HG03039 (cell line): ENCODE results near the gene NEGR1.

Source experiments
- ATAC-seq: cut with Tn5 transposase; IDR thresholded peaks from one replicate; pipeline ENCODE4 v1.9.1; 2021; ENCODE audit warnings: mild to moderate bottlenecking, moderate library complexity; ENCODE audit not compliant: unreplicated experiment

The NEGR1 gene

GRCh38 chr1:72235062-72235461 is 47.3 kb downstream of the NEGR1 start:
- no peak for ATAC-seq

GRCh38 chr1:72230746-72231145 is 51.6 kb downstream of the NEGR1 start:
- ATAC-seq, result no peak

- no peak for ATAC-seq
Observed at GRCh38 chr1:72229893-72230292, 52.4 kb downstream of the NEGR1 start.

GRCh38 chr1:72227667-72228066 is 54.7 kb downstream of the NEGR1 start:
- ATAC-seq, result no peak

- ATAC-seq, result no peak
Observed at GRCh38 chr1:72224506-72224905, 57.8 kb downstream of the NEGR1 start.

- ATAC-seq, result no peak
Observed at GRCh38 chr1:72221811-72222210, 60.5 kb downstream of the NEGR1 start.

- no peak for ATAC-seq
Observed at GRCh38 chr1:72218141-72218739, 64.1 kb downstream of the NEGR1 start.

GRCh38 chr1:72207059-72207458 is 75.3 kb downstream of the NEGR1 start:
- ATAC-seq, result no peak

- ATAC-seq, result no peak
Observed at GRCh38 chr1:72202761-72203160, 79.6 kb downstream of the NEGR1 start.

GRCh38 chr1:72197786-72198185 is 84.6 kb downstream of the NEGR1 start:
- no peak for ATAC-seq

- no peak for ATAC-seq
Observed at GRCh38 chr1:72186733-72187307, 95.5 kb downstream of the NEGR1 start.

- no peak for ATAC-seq
Observed at GRCh38 chr1:72184099-72184701, 98.1 kb downstream of the NEGR1 start.

- ATAC-seq, result no peak
Observed at GRCh38 chr1:72182859-72183258, 99.5 kb downstream of the NEGR1 start.

- ATAC-seq, result no peak
Observed at GRCh38 chr1:72178266-72178665, 104.1 kb downstream of the NEGR1 start.

- no peak for ATAC-seq
Observed at GRCh38 chr1:72177711-72178110, 104.6 kb downstream of the NEGR1 start.

- ATAC-seq, result no peak
Observed at GRCh38 chr1:72170246-72170645, 112.1 kb downstream of the NEGR1 start.

- no peak for ATAC-seq
Observed at GRCh38 chr1:72166426-72166825, 115.9 kb downstream of the NEGR1 start.

- ATAC-seq, result no peak
Observed at GRCh38 chr1:72150508-72150907, 131.8 kb downstream of the NEGR1 start.

- no peak for ATAC-seq
Observed at GRCh38 chr1:72141875-72142274, 140.5 kb downstream of the NEGR1 start.

- ATAC-seq, result no peak
Observed at GRCh38 chr1:72140222-72140621, 142.1 kb downstream of the NEGR1 start.

- ATAC-seq, result no peak
Observed at GRCh38 chr1:72137656-72138055, 144.7 kb downstream of the NEGR1 start.

GRCh38 chr1:72129869-72130268 is 152.5 kb downstream of the NEGR1 start:
- ATAC-seq, result no peak
